H1 (cell line): Measurements from ENCODE around the gene ZNF831. TPM values are rescaled to one million over a fixed set of nuclear protein-coding genes. Genes with fewer than 3 reads are reported as not detected.

ENCODE experiments used
- CTCF ChIA-PET: fragments of 300-600 bp; sonication (Branson Sonifier 250); formaldehyde crosslinking; loops from one replicate; lab custom pipeline; 2021; ENCODE audit not compliant: partially characterized antibody; lab: Charles Lee
- POLR2A ChIA-PET: fragments of 300-600 bp; sonication (Branson Sonifier 250); formaldehyde crosslinking; loops from one replicate; lab custom pipeline; 2021; ENCODE audit warnings: inconsistent platforms; ENCODE audit not compliant: partially characterized antibody; lab: Charles Lee
- DNase-seq, 2 experiments: peaks; one replicate each; pipeline versions ENCODE4 v3.0.0 to v3.0.0-alpha.2; 2010 to 2022; ENCODE audit warnings: low spot score in 2 of 2, low read depth in 1 of 2, mixed read lengths in 1 of 2
- FAIRE-seq: peaks from 2 replicates; lab custom pipeline; 2011; peaks lifted over from hg19 to GRCh38; lab: Jason Lieb, UNC
- H2AFZ ChIP-seq: 2 replicates; pipeline ENCODE4 v1.8.1; 2012; ENCODE audit warnings: low read length, inconsistent platforms
- H2AK5ac ChIP-seq: 2 replicates; pipeline ENCODE4 v1.6.1; 2013; ENCODE audit warnings: low read depth, low read length
- H2BK120ac ChIP-seq: replicated peaks from 2 replicates; pipeline ENCODE3; 2013; ENCODE audit warnings: low read depth, low read length, inconsistent platforms
- H2BK12ac ChIP-seq: 2 replicates; pipeline ENCODE4 v1.6.1; 2013; ENCODE audit warnings: low read depth, low read length
- H2BK15ac ChIP-seq: 2 replicates; pipeline ENCODE4 v1.6.1; 2013; ENCODE audit warnings: low read length
- H2BK20ac ChIP-seq: 2 replicates; pipeline ENCODE4 v1.6.1; 2013; ENCODE audit warnings: low read length
- H2BK5ac ChIP-seq: 2 replicates; pipeline ENCODE4 v1.6.1; 2013; ENCODE audit warnings: low read depth, low read length
- H3K14ac ChIP-seq: 2 replicates; pipeline ENCODE4 v1.6.1; 2013; ENCODE audit warnings: inconsistent platforms; ENCODE audit not compliant: insufficient read length
- H3K18ac ChIP-seq: 2 replicates; pipeline ENCODE4 v1.6.1; 2013; ENCODE audit warnings: low read length; ENCODE audit errors: extremely low read depth
- H3K23ac ChIP-seq: 2 replicates; pipeline ENCODE4 v1.6.1; 2013; ENCODE audit warnings: inconsistent platforms; ENCODE audit not compliant: insufficient read length
- H3K23me2 ChIP-seq: 2 replicates; pipeline ENCODE4 v1.6.1; 2013; ENCODE audit warnings: low read depth, low read length
- H3K27ac ChIP-seq: 2 replicates; pipeline ENCODE4 v1.6.1; 2011; ENCODE audit warnings: low read depth, low read length, inconsistent platforms
- H3K27me3 ChIP-seq, 4 experiments: replicated peaks in 1 of 4; 1 replicate in 1 of 4; 2 replicates in 3 of 4; pipeline versions ENCODE4 v1.6.1 to v1.8.1; 2011 to 2013; ENCODE audit warnings: low read length in 3 of 4, mild to moderate bottlenecking in 3 of 4, inconsistent platforms in 2 of 4, mixed read lengths in 2 of 4, moderate library complexity in 1 of 4; ENCODE audit not compliant: control insufficient read depth in 3 of 4, insufficient read depth in 3 of 4; ENCODE audit errors: extremely low read depth in 1 of 4
- H3K36me3 ChIP-seq, 4 experiments: 2 replicates each; pipeline versions ENCODE4 v1.6.1 to v1.8.1; 2011 to 2013; ENCODE audit warnings: mild to moderate bottlenecking in 4 of 4, low read length in 3 of 4, moderate library complexity in 2 of 4, control low read depth in 1 of 4, inconsistent platforms in 1 of 4; ENCODE audit not compliant: insufficient read depth in 4 of 4, control insufficient read depth in 2 of 4
- H3K4ac ChIP-seq: replicated peaks from 2 replicates; pipeline ENCODE3; 2013; ENCODE audit warnings: low read length, low read depth, mixed read lengths, inconsistent platforms; ENCODE audit not compliant: insufficient read length
- H3K4me1 ChIP-seq, 4 experiments: replicated peaks in 1 of 4; 1 replicate in 1 of 4; 2 replicates in 3 of 4; pipeline versions ENCODE4 v1.6.1 to v1.8.1; 2011 to 2013; ENCODE audit warnings: low read length in 3 of 4, inconsistent platforms in 2 of 4, mixed read lengths in 1 of 4; ENCODE audit not compliant: insufficient read depth in 4 of 4, control insufficient read depth in 3 of 4
- H3K4me2 ChIP-seq, 2 experiments: 2 replicates each; pipeline versions ENCODE4 v1.6.1 to v1.8.1; 2011 to 2013; ENCODE audit warnings: low read depth in 2 of 2, low read length in 2 of 2, control low read depth in 1 of 2, inconsistent platforms in 1 of 2, mild to moderate bottlenecking in 1 of 2; ENCODE audit not compliant: insufficient read depth in 1 of 2
- H3K4me3 ChIP-seq, 4 experiments: fragments of 200-600, 300-600 bp in 1 of 4; sonication (generic), shearing (Covaris generic), sonication (Bioruptor Twin) in 1 of 4; 2 replicates each; pipeline versions ENCODE4 v1.5.1 to v1.8.1; 2011 to 2016; ENCODE audit warnings: low read length in 4 of 4, low read depth in 3 of 4, control low read depth in 2 of 4, inconsistent platforms in 2 of 4, mild to moderate bottlenecking in 2 of 4, mixed read lengths in 1 of 4, moderate library complexity in 1 of 4; ENCODE audit not compliant: insufficient read depth in 2 of 4; ENCODE audit errors: extremely low read depth in 1 of 4
- H3K56ac ChIP-seq: replicated peaks from 2 replicates; pipeline ENCODE3; 2013; ENCODE audit warnings: low read depth, mild to moderate bottlenecking, mixed read lengths, low read length, inconsistent platforms; ENCODE audit not compliant: insufficient read length
- H3K79me1 ChIP-seq: 2 replicates; pipeline ENCODE4 v1.6.1; 2013; ENCODE audit warnings: low read depth, low read length, control low read depth
- H3K79me2 ChIP-seq, 2 experiments: 2 replicates each; pipeline versions ENCODE4 v1.6.1 to v1.8.1; 2012 to 2013; ENCODE audit warnings: low read length in 2 of 2, mild to moderate bottlenecking in 2 of 2, inconsistent platforms in 1 of 2; ENCODE audit not compliant: insufficient read depth in 2 of 2, control insufficient read depth in 1 of 2
- H3K9ac ChIP-seq, 4 experiments: replicated peaks in 1 of 4; 1 replicate in 1 of 4; 2 replicates in 3 of 4; pipeline versions ENCODE4 v1.6.1 to v1.8.1; 2011 to 2013; ENCODE audit warnings: low read depth in 3 of 4, low read length in 3 of 4, control low read depth in 2 of 4, mild to moderate bottlenecking in 2 of 4, moderate library complexity in 2 of 4, inconsistent platforms in 1 of 4; ENCODE audit errors: extremely low read depth in 1 of 4
- H3K9me3 ChIP-seq, 2 experiments: 2 replicates each; pipeline versions ENCODE4 v1.6.1 to v1.8.1; 2012 to 2013; ENCODE audit warnings: mild to moderate bottlenecking in 2 of 2, moderate library complexity in 2 of 2, control low read depth in 1 of 2, inconsistent platforms in 1 of 2, low read depth in 1 of 2, low read length in 1 of 2, mixed read lengths in 1 of 2; ENCODE audit not compliant: insufficient read depth in 2 of 2
- H4K20me1 ChIP-seq, 2 experiments: replicated peaks in 1 of 2; 2 replicates each; pipeline versions ENCODE3 to v1.8.1; 2011 to 2013; ENCODE audit warnings: inconsistent platforms in 2 of 2, low read length in 2 of 2, mild to moderate bottlenecking in 1 of 2; ENCODE audit not compliant: insufficient read depth in 2 of 2, control insufficient read depth in 1 of 2
- H4K5ac ChIP-seq: 2 replicates; pipeline ENCODE4 v1.6.1; 2013; ENCODE audit warnings: low read length, low read depth, mixed read lengths, inconsistent platforms; ENCODE audit not compliant: insufficient read length
- H4K8ac ChIP-seq: 2 replicates; pipeline ENCODE4 v1.8.0; 2013; ENCODE audit warnings: mild to moderate bottlenecking, moderate library complexity, low read length, inconsistent platforms; ENCODE audit not compliant: insufficient read depth; ENCODE audit errors: extremely low read depth
- H4K91ac ChIP-seq: replicated peaks from 2 replicates; pipeline ENCODE3; 2013; ENCODE audit warnings: low read length, mixed read lengths, inconsistent platforms; ENCODE audit not compliant: insufficient read length
- BCL11A ChIP-seq, 2 experiments: IDR thresholded peaks; one replicate each; pipeline ENCODE4 v1.6.1; 2011; ENCODE audit warnings: low read depth in 2 of 2, low read length in 2 of 2, mild to moderate bottlenecking in 2 of 2
- CHD1 ChIP-seq: IDR thresholded peaks from 2 replicates; pipeline ENCODE4 v1.6.1; 2012; ENCODE audit warnings: low read depth, low read length, improper control_type of control experiment
- EGR1 ChIP-seq: IDR thresholded peaks from 2 replicates; pipeline ENCODE4 v1.6.1; 2011; ENCODE audit warnings: low read depth, low read length, borderline replicate concordance
- EP300 ChIP-seq, 2 experiments: IDR thresholded peaks; 1 replicate in 1 of 2; 2 replicates in 1 of 2; pipeline ENCODE4 v1.6.1; 2011 to 2012; ENCODE audit warnings: low read depth in 2 of 2, low read length in 2 of 2, mild to moderate bottlenecking in 2 of 2, borderline replicate concordance in 1 of 2, inconsistent platforms in 1 of 2, moderate library complexity in 1 of 2
- EZH2 ChIP-seq: fragments of 200-600 bp; sonication (generic); IDR thresholded peaks from 2 replicates; pipeline ENCODE4 v1.7.1; 2012; ENCODE audit warnings: low read depth, mild to moderate bottlenecking, moderate library complexity, low read length, inconsistent platforms; ENCODE audit not compliant: severe bottlenecking
- GABPA ChIP-seq: IDR thresholded peaks from 2 replicates; pipeline ENCODE4 v1.6.1; 2011; ENCODE audit warnings: mild to moderate bottlenecking, low read length, moderate library complexity, borderline replicate concordance; ENCODE audit not compliant: insufficient read depth
- KDM4A ChIP-seq: IDR thresholded peaks from one replicate; pipeline ENCODE4 v1.7.1; 2012; ENCODE audit warnings: low read depth, mild to moderate bottlenecking, moderate library complexity, low read length, inconsistent platforms; ENCODE audit not compliant: severe bottlenecking
- RAD21 ChIP-seq, 2 experiments: IDR thresholded peaks in 1 of 2; conservative IDR thresholded peaks in 1 of 2; 2 replicates each; pipeline ENCODE4 v1.6.1; 2011; ENCODE audit warnings: low read depth in 2 of 2, low read length in 2 of 2, improper control_type of control experiment in 1 of 2, inconsistent platforms in 1 of 2, mild to moderate bottlenecking in 1 of 2, moderate library complexity in 1 of 2
- SP2 ChIP-seq: IDR thresholded peaks from 2 replicates; pipeline ENCODE4 v1.6.1; 2012; ENCODE audit warnings: mild to moderate bottlenecking, low read length, inconsistent platforms
- SP4 ChIP-seq: IDR thresholded peaks from 2 replicates; pipeline ENCODE4 v1.6.1; 2012; ENCODE audit warnings: low read length, inconsistent platforms
- TBP ChIP-seq: IDR thresholded peaks from 2 replicates; pipeline ENCODE4 v1.6.1; 2011; ENCODE audit warnings: low read depth, low read length, improper control_type of control experiment
- TCF12 ChIP-seq: IDR thresholded peaks from 2 replicates; pipeline ENCODE4 v1.6.1; 2011; ENCODE audit warnings: low read depth, mild to moderate bottlenecking, low read length
- ZNF274 ChIP-seq: IDR thresholded peaks from 2 replicates; pipeline ENCODE4 v1.7.0; 2012; ENCODE audit warnings: low read length, borderline replicate concordance; ENCODE audit errors: extremely low read depth
- WGBS, 2 experiments: shearing (Covaris generic) in 1 of 2; methylation state at CpG; one replicate each; pipeline versions ENCODE4 v1.1.6 to v1.1.7; 2013 to 2015; ENCODE audit warnings: low lambda C conversion rate in 2 of 2, mixed read lengths in 2 of 2, inconsistent platforms in 1 of 2, low coverage in 1 of 2, missing lambda C conversion rate in 1 of 2; ENCODE audit not compliant: insufficient replicate concordance in 2 of 2, insufficient coverage in 1 of 2, insufficient read length in 1 of 2; ENCODE audit errors: extremely low coverage in 1 of 2, missing lambda C conversion rate in 1 of 2; 5-methylcytosine and 5-hydroxymethylcytosine counted together
- polyA plus RNA-seq, 7 experiments: library from polyadenylated mRNA; depleted of rRNA in 3 of 7; stranded (reverse) in 5 of 7; unstranded in 2 of 7; fragments of >200 nt in 5 of 7; fragments of 200-250 nt in 2 of 7; gene quantifications; 1 replicate in 5 of 7; 2 replicates in 1 of 7; 4 replicates in 1 of 7; pipeline versions ENCODE4 v1.2.1 to v1.2.3, GENCODE V29; 2011 to 2013; ENCODE audit warnings: missing spikeins in 2 of 7, mixed read lengths in 2 of 7
- total RNA-seq: library from RNA; stranded (reverse); fragmentation: NEBNext Ultra II Directional; extraction: Animal tissue kit (Norgen Biotek cat#: 25700); gene quantifications from 2 replicates; pipeline ENCODE4 v1.2.1, GENCODE V29; 2021

Gene ZNF831
- total and polyA plus RNA-seq, 2 of the 8 experiments (the other 6 are each of a cell fraction or from before 2014, with no cell fraction given), result not detected

- Histone ChIP-seq H4K20me1 (no peaks in the 10 kb centered on the region), H3K23me2 (no peaks in the 10 kb centered on the region), H2BK20ac (no peak overlapping the region), H4K8ac (no peak overlapping the region), H3K79me1 (no peaks in the 10 kb centered on the region), H2AFZ (no peak overlapping the region), H3K27me3 (no peaks in the 10 kb centered on the region), H3K4me2 (no peak overlapping the region), H3K4ac (no peak overlapping the region), H3K56ac (no peak overlapping the region), H3K23ac (no peak overlapping the region), H2BK120ac (no peak overlapping the region), H2BK15ac (no peak overlapping the region), H3K27ac (no peak overlapping the region), H4K91ac (no peak overlapping the region), H2BK5ac (no peak overlapping the region), H3K4me1 (no peaks in the 10 kb centered on the region), H3K14ac (no peak overlapping the region), H2AK5ac (no peak overlapping the region), H3K9ac (no peak overlapping the region), H3K4me3 (no peak overlapping the region), H3K18ac (no peak overlapping the region), H3K79me2 (no peaks in the 10 kb centered on the region), H2BK12ac (no peak overlapping the region), H3K36me3 (no peaks in the 10 kb centered on the region), H3K9me3 (no peaks in the 10 kb centered on the region), H4K5ac (no peak overlapping the region)
- CTCF ChIA-PET, result interaction anchor here (0.6 to 1.5 kb wide), 8 partner anchors 8 to 295 kb away, joined by 3 to 7 read pairs (median 3); no protein-coding TSS in a partner anchor
- POLR2A ChIA-PET, result no interaction called here
- no peak for DNase-seq
- FAIRE-seq, result no peak
- WGBS, 2 experiments, result 87% methylated on average over 9 of the region's 9 CpGs; no CpG with 5 or more reads in 1 of the 2 experiments
- TF ChIP-seq CHD1, result no peak
- TF ChIP-seq TCF12, result no peak
- no peak for TF ChIP-seq EGR1
- TF ChIP-seq KDM4A, result no peak
- no peak for TF ChIP-seq EP300 (IDR thresholded peaks at IDR 0.05; ENCODE audit: borderline replicate concordance in 1 of 2, low read depth in 2 of 2, low read length in 2 of 2)
- TF ChIP-seq SP4, result no peak
- TF ChIP-seq TBP, result no peak
- TF ChIP-seq SP2, result no peak
- no peak for TF ChIP-seq EZH2
- TF ChIP-seq GABPA, result no peak
- TF ChIP-seq RAD21 (IDR thresholded peaks at IDR 0.05 in 1 of 2, conservative IDR thresholded peaks at IDR 0.05 in 1 of 2; ENCODE audit: low read depth in 2 of 2, low read length in 2 of 2), result no peak
- TF ChIP-seq BCL11A (IDR thresholded peaks at IDR 0.05; ENCODE audit: low read depth in 2 of 2, low read length in 2 of 2), result no peak
- TF ChIP-seq ZNF274, result no peak
Measured at GRCh38 chr20:59164686-59165391, 1.2 kb downstream of the ZNF831 start.
